Stimulated activated CD4-positive, alpha-beta T cell treated with anti-CD3 and anti-CD28 coated beads, TNF-alpha, amount 100 ng/mL, for 1 hour (primary cell): Measurements from ENCODE around the gene LONRF2.

ENCODE experiments used
- DNase-seq, 3 donors: peaks; one replicate each; pipeline ENCODE4 v3.0.0-alpha.2; 2020; ENCODE audit warnings: low read depth in 3 of 3, low spot score in 1 of 3

LONRF2 gene

DNA sequence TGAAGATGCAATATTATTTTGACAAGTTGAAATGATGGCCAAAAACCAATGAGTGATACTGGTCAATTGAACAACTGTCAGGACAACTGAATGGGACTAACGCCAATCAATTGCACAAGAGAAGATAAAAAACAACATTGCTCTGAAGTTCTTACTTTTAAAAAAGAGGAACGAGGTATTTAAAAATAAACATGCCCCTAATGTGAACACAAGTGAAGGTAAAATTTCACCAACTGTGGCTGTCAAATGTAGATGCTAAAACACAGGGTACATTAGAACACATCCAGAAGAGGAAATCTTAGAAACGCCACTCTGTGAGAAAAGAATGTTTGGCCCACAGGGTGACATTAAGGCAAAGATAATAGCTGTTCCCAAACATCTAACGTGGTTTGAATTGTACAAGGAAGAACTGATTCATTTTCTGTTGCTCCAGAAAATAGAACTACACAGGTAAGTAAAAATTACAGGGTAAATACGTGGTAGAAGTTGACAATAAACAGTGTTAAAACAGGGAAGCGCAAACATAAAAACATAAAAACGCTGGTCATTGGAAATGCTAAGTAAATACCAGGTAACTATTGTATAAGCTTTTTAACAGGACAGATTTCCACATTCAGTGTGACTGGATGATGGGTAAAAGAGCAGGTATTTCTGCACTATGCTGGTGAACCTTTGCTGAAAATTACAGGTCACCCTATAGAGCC is 20.3 kb downstream of the LONRF2 start:
- no peak for DNase-seq

DNA sequence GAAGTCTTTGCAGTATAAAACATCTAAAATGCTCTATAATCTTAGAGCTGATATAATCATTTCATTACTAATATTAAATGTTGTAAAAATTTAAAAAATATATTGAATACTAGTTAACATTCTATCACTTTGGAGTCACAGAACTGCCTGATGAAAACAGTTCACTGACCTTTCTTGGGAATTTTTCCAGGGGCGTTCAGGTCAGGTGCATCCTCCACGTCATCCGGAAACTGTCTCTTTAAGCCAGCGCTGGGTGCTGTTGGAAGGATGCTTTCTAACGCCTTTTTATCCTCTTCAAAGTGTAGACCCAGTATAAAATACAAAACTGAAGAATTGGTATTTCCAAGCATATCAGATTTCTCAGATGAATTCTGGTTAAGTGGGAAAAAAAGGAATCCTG is 22.8 kb downstream of the LONRF2 start:
- no peak for DNase-seq

DNA sequence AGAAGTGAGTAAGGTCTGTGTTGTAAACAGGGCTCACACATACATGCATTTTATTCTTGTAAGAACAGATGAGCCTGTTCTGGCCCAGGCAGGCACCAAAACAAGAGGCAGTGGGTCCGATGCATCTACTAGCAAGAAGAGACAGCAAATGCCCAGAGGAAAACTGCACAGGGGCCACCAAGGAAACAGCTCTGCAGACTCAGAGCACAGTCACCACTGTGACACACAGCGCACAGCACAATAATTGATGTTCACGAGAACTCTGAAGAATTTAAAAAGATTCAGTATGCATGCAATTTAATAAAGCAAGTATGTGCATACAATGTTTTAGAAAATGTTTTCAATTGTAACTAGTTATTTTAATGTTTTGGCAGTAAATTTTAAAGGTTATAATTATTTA is 24.8 kb downstream of the LONRF2 start:
- DNase-seq = no peak

DNA sequence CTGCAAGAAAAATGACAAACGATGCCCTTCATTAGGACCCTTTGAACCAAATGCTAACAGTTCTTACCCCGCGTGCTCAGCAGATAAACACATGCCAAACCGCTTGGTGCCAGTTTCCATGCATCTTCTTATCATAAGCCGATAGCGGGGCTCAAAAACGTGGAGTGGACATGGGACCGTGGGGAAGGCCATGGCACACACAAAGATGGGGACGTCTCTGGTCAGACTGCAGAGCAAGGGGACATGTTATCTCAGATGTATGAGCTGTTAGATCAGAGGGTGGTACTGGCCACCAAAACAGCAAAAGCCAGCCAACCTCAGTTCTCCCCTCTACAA is 28.2 kb downstream of the LONRF2 start:
- no peak for DNase-seq

DNA sequence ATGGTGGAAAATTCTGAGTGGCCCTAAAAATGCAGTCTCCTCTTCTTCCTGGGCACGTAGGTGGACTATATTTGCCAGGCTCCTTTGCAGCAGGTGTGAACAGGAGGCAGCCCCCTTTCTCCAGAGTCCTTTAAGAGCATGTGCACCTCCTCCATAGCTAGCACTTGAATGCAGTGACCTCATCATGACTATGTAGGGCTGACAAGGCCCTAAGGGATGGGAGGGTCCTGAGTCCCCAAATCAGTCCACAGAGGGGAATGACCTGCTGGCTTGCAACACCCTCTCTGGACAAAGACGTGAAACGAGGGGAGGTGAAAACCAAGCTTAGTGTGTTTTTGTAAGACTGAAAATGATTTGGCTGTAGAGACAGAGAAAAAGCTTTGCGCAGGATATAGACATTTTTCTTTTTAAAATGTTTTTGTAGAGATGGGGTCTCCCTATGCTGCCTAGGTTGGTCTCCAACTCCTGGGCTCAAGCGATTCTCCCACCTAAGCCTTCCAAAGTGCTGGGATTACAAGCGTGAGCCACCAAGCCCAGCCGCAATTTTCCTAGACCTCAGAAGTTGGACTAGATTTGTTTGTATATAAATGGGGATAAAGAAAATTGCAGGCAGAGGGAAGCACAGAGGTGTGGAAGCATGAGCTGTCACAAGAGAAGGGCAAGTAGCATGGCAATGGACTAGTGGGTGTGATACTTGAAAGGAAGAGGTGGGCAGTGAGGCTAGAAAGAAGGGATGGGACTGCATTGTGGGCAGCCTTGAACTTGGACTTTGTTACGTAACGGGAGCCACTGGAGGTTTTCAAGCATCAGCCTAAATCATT is 28.8 kb downstream of the LONRF2 start:
- DNase-seq = no peak

DNA sequence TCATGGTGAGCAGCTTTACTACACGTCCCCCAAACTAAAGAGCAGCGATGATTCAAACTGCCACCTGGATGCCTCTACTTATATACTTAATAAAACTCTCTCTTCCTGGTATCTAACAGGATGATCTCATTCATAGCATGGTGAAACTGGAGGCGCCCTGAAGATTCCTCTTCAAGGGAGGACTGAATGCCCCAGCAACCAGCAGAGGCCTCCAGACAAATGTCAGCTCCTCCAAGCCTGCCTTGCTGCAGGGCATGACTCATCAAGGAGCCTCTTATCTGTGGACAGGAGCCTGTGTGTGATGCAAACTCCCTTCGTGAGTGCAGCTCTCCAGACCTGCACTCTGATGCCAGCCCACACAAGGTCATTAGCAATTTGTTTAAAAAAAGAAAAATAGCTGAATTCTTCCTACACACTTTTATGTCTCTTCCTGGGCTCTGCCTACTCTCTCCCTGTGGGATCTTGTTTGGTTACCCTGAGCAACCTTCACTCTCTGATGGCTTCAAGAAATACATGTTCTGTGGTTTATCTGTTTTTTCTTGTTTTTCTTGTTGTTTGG is 30.2 kb downstream of the LONRF2 start:
- no peak for DNase-seq

DNA sequence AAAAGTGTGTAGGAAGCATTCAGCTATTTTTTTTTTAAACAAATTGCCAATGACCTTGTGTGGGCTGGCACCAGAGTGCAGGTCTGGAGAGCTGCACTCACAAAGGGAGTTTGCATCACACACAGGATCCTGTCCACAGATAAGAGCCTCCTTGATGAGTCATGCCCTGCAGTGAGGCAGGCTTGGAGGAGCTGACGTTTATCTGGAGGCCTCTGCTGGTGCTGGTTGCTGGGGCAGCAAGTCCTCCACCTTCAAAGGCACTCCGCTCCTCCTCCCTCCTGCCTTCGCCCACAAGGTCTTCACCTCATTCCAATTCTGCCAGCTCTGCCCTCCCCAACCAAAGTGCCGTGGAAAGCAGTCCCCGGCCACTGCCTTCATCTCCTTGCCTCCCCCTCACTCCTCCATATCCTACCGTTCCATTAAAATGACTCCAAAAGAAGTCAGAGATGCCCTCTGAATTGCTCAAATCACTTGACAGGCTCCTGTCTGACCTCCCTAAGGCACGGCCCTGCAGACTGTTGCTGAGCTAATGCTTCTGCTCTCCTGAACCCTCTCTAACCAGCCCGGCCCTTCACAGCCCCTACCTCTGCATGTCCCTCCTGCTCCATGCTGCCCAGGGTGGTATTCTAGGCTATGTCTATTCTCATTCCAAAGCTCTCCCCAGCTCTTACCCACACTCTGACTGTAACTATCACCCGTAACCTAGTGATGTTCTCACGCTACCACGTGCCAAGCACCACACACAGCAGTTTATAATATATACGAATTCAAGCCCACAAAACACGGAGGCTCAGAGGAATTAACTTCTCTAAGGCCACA is 30.9 kb downstream of the LONRF2 start:
- DNase-seq = peak in 2 of 3 donors; percentile 12 to 16

DNA sequence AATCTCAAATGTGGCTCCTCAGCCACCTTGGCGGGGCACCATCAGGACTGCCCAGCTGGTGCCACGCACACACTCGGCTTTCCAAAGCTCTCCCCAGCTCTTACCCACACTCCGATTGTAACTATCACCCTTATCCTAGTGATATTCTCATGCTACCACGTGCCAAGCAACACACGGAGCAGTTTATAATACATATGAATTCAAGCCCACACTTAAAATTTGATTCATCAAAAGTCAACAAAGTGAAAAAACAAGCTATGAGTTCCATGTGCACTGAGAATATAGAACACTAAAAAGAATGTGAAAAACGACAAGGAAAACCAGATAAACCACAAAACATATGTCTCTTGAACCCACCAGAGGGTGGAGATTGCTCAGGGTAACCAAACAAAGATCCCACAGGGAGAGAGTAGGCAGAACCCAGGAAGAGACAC is 31.6 kb downstream of the LONRF2 start:
- DNase-seq = no peak

DNA sequence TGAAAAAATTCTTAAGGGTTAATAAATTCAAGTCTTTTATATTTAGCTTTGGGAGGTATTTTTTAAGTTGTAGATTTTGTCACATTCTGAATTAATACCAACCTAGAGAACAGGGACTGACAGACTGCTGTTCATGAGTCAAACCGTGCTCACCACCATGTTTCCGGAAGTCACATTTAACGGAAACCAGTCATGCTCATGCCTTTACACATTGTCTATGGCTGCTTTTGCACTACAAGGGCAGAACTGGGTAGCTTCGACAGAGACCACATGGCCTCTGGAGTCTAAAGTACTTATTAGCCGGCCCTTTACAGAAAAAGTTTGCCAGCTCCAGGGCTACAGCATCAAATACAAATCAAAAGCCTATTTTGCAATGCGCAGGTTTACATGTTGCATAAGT is 33.3 kb downstream of the LONRF2 start:
- DNase-seq = no peak

DNA sequence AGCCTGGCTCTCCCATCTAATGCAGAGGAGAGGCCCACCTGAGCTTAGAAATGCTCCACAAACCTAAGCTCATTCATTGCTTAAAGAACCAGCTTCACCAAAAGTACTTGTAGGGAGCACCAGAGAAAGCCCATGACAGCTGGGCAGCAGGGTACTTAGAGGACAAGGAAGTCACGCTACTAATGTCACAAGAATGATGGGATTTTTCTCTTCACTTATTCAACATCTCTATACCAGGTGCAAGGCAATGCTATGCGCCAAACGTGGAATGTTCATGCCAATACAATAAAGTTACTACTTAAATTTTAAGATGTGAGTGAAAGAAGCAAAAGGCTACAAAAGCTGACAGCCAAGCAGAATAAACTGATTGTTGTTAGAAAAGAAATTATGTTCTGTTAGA is 36.0 kb downstream of the LONRF2 start:
- no peak for DNase-seq

DNA sequence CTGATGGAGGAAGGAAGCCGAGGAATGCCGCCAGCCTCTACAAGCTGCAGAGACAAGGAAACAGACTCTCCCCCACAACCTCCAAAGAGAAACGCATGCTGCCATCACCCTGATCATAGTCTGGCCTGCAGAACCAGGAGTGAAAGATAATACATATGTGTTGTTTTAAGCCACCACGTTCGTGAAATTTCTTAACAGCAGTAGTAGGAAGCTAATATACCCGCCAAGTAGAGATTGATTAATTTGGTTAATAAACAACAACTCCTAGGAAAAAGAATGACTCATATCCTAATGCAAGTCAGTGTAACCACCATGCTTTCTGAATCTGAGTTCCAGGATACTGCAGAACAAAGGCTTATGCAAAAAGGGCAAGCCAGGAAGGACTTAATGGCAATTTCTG is 36.6 kb downstream of the LONRF2 start:
- no peak for DNase-seq

DNA sequence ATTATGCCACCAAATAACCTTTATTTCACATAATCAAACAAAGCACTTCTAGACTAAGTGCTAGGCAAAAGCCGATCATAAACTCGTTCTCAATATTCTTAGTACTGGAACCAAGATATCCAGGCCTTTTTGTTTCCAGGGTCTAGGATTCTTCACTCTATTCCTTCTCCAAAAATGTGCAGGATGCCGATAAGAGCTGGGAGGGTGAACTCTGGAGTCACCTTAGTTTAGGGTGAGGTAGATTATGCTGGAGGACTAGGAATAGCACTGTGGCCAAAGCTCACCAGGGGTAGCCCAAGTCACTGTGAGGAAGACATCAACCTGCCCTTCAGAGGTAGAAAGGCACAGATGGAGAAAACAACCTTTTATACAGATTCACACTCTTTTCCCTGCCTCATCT is 37.3 kb downstream of the LONRF2 start:
- no peak for DNase-seq

DNA sequence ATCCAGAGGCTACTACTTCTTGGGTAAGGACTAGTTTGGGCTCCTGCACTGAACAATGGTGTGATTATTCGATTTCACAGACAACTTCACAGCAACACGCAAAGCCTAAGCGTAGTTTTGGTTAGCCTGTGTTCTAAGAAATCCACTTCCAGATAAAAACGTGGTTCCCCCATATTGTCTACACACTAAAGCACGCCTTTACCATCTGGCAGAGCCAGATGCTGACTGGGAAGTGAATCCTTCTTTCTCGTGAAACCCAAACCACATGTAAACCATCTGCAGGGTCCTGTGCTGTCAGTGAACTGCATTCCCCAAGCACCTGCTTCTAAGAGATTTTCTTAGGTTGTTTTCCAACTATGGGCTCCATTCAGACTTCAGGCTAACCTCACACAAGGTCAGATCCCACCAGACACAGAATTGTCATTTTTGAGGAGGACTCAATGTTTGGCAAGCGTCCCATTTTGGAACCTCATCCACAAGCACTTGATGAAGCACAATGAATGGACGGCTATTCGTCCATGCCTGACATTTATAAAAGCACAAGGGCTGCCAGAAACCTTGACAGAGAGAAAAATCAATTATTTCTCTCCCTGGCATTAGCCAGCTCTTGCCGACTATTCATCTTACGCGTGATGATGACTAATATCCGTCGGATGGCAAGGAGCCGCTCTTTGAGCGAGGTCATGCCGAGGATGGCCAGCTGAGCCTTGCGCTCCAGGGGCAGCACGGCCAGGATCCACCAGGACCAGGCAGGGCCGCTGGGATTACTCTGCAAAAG is 38.4 kb downstream of the LONRF2 start:
- no peak for DNase-seq

DNA sequence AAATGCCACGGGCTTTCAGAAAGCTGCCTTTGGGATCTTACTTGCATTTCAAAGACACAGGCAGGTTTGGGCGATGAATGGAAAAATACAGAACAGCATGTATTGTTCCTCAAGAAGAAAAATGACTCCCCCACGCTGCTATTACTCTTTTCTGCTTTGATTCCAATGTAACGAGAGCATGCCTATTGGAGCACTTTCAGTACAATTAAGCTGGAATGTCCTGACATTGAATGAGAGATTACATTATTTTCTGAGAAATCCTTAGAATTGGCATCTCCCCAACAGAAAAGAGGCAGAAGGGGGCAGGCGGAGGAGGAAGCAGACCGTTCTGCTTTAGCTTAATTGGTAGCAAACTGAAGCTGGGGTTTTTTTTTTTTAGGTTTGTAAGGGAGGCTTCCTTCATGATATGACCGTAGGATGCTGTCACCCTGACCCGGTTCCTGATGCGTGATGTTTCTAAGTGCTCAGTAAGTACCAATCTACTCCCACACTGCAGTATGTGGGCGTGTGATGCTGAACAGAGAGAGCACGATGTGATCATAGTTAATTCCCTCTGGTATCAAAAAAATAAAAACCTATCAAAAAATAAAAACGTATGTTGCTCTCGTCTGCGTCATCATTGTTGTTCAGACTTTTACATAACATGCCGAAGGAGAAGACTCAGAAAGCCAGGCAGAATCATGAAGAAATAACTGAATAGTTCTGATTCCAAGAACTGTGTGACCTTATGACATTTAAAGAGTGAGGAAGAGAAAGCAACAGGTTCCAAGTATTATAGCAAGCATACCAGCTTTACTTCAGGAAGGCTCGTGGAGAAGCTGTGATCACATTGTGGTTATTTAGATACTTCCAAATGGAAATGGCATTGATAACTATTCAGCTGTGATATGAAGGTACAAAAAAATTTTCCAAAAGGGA is 40.5 kb downstream of the LONRF2 start:
- DNase-seq = no peak

DNA sequence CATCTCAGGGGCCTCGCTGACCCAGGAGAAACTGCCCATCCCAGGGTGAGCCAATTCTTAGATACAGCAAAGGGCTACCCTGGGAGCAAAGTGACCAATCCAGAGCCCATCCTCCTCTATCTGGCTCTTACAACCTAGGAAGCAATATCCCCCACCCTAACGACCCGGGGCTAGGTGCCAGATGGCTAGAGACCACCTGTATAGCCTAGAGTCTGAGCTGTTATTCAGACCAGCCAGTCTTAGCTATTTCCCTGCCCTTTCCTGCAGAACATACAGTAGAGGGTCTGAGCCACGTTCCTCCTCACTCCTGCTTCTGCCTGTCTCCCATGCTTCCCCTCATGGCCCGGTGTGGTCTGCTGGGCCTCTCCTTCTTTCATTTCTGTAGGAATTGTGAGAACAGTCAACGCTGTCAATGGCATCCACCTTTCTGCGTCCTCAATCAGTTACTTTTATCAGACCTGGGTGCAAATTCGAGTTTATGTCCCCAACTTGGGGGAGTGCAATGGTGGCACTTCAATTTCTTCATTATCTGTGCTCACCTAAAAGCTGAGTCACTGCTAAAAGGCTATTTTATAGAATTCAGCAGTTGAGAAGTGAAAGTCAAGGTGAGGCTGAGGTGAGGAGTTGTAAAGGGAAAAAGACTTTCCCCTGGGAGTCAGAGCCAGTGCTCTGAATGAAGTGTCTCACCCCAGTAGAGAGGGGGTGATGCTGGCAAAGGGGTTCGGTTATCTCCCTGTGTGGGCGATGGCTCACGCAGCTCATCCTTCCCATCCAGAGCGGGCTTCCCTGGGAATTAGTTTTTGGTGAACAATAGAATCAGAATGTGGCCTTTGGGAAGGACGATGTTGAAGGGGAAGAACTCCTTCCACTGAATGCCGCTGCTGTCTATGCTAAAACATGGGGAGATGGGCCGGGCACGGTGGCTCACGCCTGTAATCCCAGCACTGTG is 42.4 kb downstream of the LONRF2 start:
- no peak for DNase-seq

DNA sequence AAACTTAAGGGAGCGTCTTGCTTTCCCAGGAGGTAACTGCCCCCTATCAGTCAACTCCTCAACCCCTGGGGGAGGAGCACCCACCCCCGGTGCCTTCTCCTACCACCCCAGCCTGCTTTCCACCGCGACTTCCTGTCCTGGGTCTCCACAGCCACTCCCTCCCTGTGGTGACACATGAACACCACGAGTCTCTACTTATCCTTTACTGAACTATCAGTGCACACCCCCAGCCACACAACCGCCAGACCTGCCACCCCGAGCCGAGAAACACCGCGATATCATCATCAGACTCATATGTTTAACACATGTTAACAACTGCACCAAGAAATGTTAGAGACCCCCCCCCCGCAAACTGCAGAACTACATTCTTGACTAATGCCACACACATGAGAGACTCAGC is 43.3 kb downstream of the LONRF2 start:
- DNase-seq = no peak

DNA sequence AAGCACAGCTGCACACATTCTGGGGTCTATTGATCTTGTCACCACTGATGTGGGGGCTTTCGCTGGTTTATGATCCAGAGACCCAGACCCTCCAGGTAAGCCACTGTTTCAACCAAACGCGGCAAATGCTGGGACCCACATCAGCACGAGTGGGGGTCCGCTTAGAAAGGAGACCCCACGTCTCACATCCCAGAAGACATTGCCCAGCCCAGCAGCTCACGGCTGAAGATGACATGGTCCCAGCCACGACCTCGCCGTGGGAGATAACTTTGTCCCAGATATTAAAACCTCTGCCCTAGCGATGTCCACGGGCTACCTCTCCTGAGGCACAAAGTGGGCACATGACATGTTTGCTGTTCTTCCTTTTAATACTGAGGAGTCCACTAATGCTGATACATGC is 43.8 kb downstream of the LONRF2 start:
- DNase-seq = no peak

DNA sequence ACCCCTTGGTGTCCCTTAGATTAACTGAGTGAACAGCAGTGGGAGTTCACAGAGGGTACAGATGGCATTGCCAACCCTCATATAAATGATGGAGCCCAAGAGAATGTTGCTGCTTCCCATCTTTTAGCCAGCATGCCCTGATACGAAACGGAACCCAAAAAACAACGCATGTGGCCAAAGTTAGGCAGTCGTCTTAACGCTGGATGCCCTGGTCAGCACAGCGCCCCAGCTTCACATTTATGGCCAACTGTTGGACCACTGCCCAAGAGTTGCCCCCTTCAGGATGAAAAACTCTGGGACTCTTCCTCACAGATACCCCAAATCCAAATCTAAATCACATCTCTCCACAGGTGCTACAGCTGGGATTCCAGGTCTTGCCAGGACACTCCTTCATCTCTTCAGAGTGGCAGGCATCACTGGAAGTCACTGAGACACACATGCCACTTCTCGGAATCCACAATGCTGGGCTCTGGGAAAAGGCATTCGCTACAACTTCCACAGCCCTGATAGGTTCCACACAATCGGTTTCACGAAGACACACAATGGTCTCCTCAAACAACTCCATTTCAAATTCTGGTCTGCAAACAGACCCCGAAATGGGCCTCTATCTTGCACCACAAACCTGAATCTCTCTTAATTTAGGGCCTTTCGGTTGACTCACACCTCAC is 44.6 kb downstream of the LONRF2 start:
- DNase-seq = no peak
